NT2/D1 (cell line): ENCODE results near the gene YWHAQ.

Experiments used
- YY1 ChIP-seq: IDR thresholded peaks from 2 replicates; pipeline ENCODE4 v1.6.1; 2011; ENCODE audit not compliant: insufficient read length, insufficient read depth
- ZNF274 ChIP-seq: IDR thresholded peaks from 2 replicates; pipeline ENCODE4 v1.6.1; 2011; ENCODE audit warnings: mild to moderate bottlenecking, low read depth, low read length

DNA sequence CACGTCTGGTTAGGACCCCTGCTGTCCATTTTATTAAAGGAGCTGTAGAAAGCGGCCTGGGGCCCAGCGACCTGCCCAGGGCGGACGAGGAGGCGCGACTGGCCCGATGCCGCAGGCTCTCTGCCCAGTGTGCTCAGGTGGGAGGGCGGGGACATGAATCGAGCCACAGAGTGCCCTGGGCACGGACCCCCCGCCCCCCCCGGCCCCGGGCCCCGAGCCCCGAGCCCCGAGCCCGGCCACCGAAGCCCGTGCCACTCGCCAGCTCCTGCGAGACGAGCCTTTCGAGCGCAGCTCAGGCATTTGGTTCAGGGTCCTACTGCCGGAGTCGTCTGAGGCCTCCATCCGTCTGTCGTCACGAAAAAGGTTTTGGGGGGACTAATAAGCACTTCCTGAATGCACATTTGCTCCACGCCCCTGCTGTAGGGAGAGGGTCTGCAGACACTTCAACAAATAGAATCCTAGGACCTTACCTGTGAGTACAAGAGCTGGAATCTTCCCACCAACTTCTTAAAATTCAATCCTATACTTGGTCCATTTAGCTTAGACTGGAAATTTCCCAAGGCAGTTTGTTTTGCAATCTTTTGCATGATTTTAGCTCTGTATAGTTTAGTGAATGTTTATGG is 74.6 kb downstream of the YWHAQ start:
- no peak for TF ChIP-seq YY1
- TF ChIP-seq ZNF274: no peak
